T-helper 17 cell (primary cell): ENCODE measurements around the gene NBPF6. TPM values are rescaled to one million over a fixed set of nuclear protein-coding genes. Genes with fewer than 3 reads are reported as not detected.
"Not testable (repeated sequence)": the region's sequence is repeated elsewhere in the genome, so short reads cannot be mapped to it uniquely, and the experiment has no call there.

ENCODE experiments used
- ATAC-seq: fragments of 150-1000 bp; cut with Tn5 transposase; 2 replicates; pipeline ENCODE4 v1.10.0; 2021; ENCODE audit warnings: mild to moderate bottlenecking, moderate library complexity
- DNase-seq, 3 donors: peaks; one replicate each; pipeline versions ENCODE4 v3.0.0 to v3.0.0-alpha.2; 2020 to 2021
- H3K9me3 ChIP-seq: one replicate; pipeline ENCODE4 v1.7.0; 2013; ENCODE audit warnings: low read length, mild to moderate bottlenecking; ENCODE audit not compliant: control insufficient read depth, poor library complexity, severe bottlenecking
- H3K27ac Mint-ChIP-seq: one replicate; pipeline ENCODE4 v1.8.0; 2022; ENCODE audit warnings: mild to moderate bottlenecking, moderate library complexity, mixed read lengths
- H3K27me3 Mint-ChIP-seq: one replicate; pipeline ENCODE4 v1.8.0; 2022; ENCODE audit warnings: mixed read lengths
- H3K36me3 Mint-ChIP-seq: one replicate; pipeline ENCODE4 v1.8.0; 2022; ENCODE audit warnings: low read depth, mixed read lengths
- H3K4me1 Mint-ChIP-seq: one replicate; pipeline ENCODE4 v1.8.0; 2022; ENCODE audit warnings: mild to moderate bottlenecking, mixed read lengths
- H3K4me3 Mint-ChIP-seq: one replicate; pipeline ENCODE4 v1.8.0; 2022; ENCODE audit warnings: mild to moderate bottlenecking, moderate library complexity, mixed read lengths
- total RNA-seq, 4 donors: library from RNA in 2 of 4; stranded (reverse) in 2 of 4; gene quantifications; one replicate each; pipeline ENCODE4 v1.2.3 and lab custom pipeline; 2022 to 2026

Gene NBPF6
- total RNA-seq, 2 donors from 2014 or later, result 0.20 TPM; not detected in 1

DNA sequence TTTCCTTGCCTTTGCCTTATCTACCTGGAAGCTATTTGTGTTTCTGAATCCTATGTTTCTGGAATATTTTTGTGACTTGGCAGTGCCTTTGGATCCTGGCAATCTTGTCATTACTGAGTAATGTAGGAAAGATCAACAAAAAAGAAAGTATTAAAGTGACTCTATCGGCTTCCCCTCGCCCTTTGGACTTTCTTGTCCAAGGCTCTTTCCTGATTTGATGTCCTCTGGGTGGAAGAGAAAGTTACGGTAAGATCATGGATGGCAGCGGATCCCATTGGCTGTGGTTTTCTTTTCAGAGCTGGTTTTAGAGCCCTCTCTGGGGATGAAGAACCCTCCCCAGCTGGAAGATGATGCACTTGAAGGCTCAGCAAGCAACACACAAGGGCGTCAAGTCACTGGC is 17.0 kb downstream of the NBPF6 start:
- ATAC-seq, H3K27me3 Mint-ChIP-seq: not testable (repeated sequence)

DNA sequence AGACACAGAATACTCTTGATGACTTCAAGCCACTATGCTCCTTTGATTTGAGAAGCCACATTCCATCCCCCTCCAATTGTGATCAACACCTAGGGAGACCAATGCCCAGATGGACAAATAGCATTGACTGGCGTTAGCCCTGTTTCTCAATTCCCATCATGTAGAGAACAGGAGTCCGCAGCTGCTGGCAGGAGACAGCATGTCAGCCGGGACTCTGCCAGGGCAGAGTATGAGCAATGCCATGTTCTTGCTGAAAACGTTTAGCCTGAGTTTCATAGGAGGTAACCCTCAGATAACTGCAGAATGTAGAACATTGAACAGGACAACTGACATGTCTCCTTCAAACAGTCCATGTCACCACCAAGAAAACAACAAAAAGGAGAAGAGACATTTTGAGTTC is 20.6 kb downstream of the NBPF6 start:
- DNase-seq, H3K36me3 Mint-ChIP-seq, H3K27ac Mint-ChIP-seq, ATAC-seq, H3K9me3 ChIP-seq, H3K4me3 Mint-ChIP-seq, H3K4me1 Mint-ChIP-seq: not testable (repeated sequence)
- peaks cover 27% of the 10 kb centered on the region for H3K27me3 Mint-ChIP-seq

More for the DNA sequence above, 17.0 kb downstream of the NBPF6 start:
- H3K36me3 Mint-ChIP-seq, H3K27ac Mint-ChIP-seq, DNase-seq, H3K4me1 Mint-ChIP-seq, H3K9me3 ChIP-seq, H3K4me3 Mint-ChIP-seq: not testable (repeated sequence)

DNA sequence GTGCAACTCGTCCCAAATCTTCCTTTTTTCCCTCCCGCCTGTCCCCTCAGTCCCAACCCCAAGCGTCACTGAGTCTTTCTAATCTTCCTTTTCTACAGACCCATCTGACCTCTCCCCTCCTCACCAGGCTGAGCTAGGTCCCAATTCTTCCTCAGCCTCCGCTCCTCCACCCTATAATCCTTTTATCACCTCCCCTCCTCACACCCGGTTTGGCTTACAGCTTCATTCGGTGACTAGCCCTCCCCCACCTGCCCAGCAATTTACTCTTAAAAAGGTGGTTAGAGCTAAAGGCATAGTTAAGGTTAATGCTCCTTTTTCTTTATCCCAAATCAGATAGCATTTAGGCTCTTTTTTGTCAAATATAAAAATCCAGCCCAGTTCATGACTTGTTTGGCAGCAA is 24.4 kb downstream of the NBPF6 start:
- not testable (repeated sequence) for H3K36me3 Mint-ChIP-seq, DNase-seq, H3K27ac Mint-ChIP-seq, H3K9me3 ChIP-seq, ATAC-seq, H3K4me3 Mint-ChIP-seq, H3K4me1 Mint-ChIP-seq
- peaks cover 27% of the 10 kb centered on the region for H3K27me3 Mint-ChIP-seq

DNA sequence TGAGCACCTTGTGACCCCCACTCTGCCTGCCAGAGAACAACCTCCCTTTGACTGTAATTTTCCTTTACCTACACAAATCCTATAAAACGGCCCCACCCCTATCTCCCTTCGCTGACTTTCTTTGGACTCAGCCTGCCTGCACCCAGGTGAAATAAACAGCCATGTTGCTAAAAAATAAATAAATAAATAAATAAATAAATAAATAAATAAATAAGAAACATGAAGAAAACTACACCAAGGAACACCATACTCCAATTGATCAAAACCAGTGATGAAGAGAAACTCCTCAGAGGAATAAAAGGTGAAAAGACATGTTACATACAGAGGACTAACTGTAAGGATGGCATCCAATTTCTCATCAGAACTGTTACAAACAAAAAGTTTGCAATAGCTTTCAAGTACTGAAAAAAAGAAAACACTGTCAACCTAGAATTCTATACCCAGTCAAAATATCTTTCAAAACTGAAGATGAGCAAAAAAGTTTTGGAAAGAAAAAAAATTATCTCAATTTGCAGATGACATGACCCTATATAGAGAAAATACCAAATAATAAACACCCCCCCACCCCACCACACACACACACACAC is 28.4 kb downstream of the NBPF6 start:
- Mint-ChIP-seq H3K4me1 (no peaks in the 10 kb centered on the region), H3K36me3 (peaks cover 7% of the 10 kb centered on the region), H3K4me3 (no peak overlapping the region), H3K27ac (no peak overlapping the region), H3K27me3 (peaks cover 30% of the 10 kb centered on the region)
- DNase-seq, result no peak
- no peak for ATAC-seq
- peaks cover 3% of the 10 kb centered on the region for H3K9me3 ChIP-seq

DNA sequence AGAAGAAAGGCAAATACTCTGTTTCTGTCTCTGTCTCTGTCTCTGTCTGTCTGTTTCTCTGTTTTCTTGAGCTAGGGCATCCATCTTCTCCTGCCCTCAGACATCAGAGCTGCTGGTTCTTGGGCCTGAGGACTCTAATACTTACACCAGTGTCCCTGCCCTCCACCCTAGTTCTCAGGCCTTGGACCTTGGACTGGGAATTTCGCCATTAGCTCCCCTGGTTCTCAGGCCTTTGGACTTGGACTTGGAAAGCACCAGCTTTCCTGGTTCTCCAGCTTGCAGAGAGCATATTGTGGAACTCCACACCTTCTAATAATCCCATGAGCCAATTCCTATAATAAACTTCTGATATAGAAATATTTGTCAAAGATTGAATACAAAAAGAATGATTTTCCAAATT is 32.6 kb downstream of the NBPF6 start:
- H3K27me3 Mint-ChIP-seq, result peaks cover 19% of the 10 kb centered on the region
- no peaks in the 10 kb centered on the region for H3K36me3 Mint-ChIP-seq
- H3K4me3 Mint-ChIP-seq, result no peak overlapping the region
- H3K9me3 ChIP-seq, result peaks cover 3% of the 10 kb centered on the region
- DNase-seq (no peak), ATAC-seq (no peak)
- H3K4me1 Mint-ChIP-seq, result no peaks in the 10 kb centered on the region
- no peak overlapping the region for H3K27ac Mint-ChIP-seq

DNA sequence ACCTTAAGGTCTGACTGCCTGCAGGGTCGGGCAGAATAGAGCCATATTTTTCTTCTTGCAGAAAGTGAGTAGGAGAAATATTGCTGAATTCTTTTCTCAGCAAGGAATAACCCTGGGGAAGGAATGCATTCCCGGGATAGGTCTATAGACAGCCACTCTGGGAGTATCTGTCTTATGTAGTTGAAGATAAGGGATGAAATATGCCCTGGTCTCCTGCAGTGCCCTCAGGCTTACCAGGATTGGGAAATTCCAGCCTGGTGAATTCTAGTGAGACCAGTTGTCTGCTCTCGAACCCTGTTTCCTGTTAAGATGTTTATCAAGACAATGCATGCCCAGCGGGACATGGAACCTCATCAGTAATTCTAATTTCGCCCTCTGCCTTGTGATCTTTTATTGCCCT is 35.8 kb downstream of the NBPF6 start:
- not testable (repeated sequence) for H3K27ac Mint-ChIP-seq, H3K4me3 Mint-ChIP-seq, ATAC-seq, H3K4me1 Mint-ChIP-seq, DNase-seq, H3K9me3 ChIP-seq, H3K36me3 Mint-ChIP-seq
- peaks cover 18% of the 10 kb centered on the region for H3K27me3 Mint-ChIP-seq

DNA sequence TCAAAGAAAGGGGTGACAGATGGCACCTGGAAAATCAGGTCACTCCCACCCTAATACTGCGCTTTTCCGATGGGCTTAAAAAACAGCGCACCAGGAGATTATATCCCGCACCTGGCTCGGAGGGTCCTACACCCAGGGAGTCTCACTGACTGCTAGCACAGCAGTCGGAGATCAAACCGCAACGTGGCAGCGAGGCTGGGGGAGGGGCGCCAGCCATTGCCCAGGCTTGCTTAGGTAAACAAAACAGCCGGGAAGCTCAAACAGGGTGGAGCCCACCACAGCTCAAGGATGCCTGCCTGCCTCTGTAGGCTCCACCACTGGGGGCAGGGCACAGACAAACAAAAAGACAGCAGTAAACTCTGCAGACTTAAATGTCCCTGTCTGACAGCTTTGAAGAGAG is 36.6 kb downstream of the NBPF6 start:
- H3K27ac Mint-ChIP-seq, DNase-seq, H3K36me3 Mint-ChIP-seq, H3K4me3 Mint-ChIP-seq, H3K4me1 Mint-ChIP-seq, H3K9me3 ChIP-seq, ATAC-seq: not testable (repeated sequence)
- H3K27me3 Mint-ChIP-seq, result peaks cover 10% of the 10 kb centered on the region

DNA sequence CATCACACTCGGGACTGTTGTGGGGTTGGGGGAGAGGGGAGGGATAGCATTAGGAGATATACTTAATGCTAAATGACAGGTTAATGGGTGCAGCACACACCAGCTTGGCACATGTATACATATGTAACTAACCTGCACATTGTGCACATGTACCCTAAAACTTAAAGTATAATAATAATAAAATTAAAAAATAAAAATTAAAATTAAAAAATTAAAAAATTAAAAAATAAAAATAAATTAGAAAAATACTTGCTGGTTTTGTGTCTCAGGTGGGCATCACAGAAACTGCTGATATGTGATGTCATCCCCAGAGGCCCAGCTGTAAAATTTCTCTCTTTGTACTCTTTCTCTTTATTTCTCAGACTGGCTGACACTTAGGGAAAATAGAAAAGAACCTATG is 44.9 kb downstream of the NBPF6 start:
- H3K4me1 Mint-ChIP-seq, DNase-seq, H3K27me3 Mint-ChIP-seq, H3K27ac Mint-ChIP-seq, H3K9me3 ChIP-seq, H3K36me3 Mint-ChIP-seq, ATAC-seq, H3K4me3 Mint-ChIP-seq: not testable (repeated sequence)

DNA sequence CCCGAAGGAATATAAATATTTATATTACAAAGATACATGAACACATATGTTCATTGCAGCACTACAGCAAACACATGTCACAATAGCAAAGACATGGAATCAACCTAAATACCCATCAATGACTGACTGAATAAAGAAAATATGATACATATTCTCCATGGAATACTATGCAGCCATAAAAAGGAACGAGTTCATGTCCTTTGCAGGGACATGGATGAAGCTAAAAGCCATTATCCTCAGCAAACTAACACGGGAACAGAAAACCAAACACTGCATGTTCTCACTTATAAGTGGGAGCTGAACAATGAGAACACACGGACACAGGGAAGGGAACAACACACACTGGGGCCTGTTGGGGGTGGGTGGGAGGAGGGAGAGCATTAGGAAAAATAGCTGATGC is 46.7 kb downstream of the NBPF6 start:
- not testable (repeated sequence) for H3K27ac Mint-ChIP-seq, H3K36me3 Mint-ChIP-seq, DNase-seq, H3K9me3 ChIP-seq, ATAC-seq, H3K4me1 Mint-ChIP-seq, H3K4me3 Mint-ChIP-seq
- peaks cover 12% of the 10 kb centered on the region for H3K27me3 Mint-ChIP-seq

DNA sequence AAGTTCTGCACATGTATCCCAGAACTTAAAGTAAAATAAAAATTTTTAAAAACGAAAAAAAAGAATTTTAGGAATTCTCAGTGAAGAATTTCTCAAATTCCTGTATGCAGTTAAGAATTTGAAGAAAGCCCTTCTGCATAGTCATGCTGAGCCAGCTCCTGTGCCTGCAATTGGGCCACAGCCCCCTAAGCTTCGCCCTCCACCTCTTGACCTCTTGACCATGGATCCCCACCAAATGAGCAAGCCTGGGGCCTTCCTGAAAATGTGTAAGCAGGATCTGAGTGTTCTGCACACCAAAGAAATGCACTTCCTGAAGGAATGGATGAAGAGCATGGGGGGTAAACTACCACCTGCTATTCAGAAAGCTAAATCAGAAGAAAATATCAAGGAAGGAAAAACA is 52.0 kb downstream of the NBPF6 start:
- Mint-ChIP-seq H3K4me3 (no peak overlapping the region), H3K36me3 (peaks cover 3% of the 10 kb centered on the region), H3K4me1 (no peaks in the 10 kb centered on the region), H3K27ac (no peak overlapping the region), H3K27me3 (peaks cover 25% of the 10 kb centered on the region)
- H3K9me3 ChIP-seq, result no peaks in the 10 kb centered on the region
- DNase-seq, result no peak
- no peak for ATAC-seq

DNA sequence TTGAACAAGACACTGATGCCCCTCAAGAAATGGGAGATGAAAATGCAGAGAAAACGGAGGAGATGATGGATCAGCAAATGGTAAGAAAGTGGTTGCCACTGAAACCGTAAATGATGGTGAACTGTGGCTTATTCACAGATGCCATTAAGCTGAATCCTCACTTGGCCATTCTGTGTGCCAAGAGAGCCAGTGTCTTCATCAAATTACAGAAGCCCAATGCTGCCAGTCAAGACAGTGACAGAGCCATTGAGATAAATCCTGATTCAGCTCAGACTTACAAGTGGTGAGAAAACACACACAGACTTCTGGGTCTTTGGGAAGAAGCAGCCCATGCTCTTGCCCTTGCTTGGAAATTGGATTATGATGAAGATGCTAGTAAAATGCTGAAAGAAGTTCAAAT is 52.5 kb downstream of the NBPF6 start:
- H3K36me3 Mint-ChIP-seq, result peaks cover 3% of the 10 kb centered on the region
- no peak for ATAC-seq
- peaks cover 25% of the 10 kb centered on the region for H3K27me3 Mint-ChIP-seq
- no peak overlapping the region for H3K27ac Mint-ChIP-seq
- H3K9me3 ChIP-seq, result no peaks in the 10 kb centered on the region
- no peak overlapping the region for H3K4me3 Mint-ChIP-seq
- no peaks in the 10 kb centered on the region for H3K4me1 Mint-ChIP-seq
- DNase-seq, result no peak

DNA sequence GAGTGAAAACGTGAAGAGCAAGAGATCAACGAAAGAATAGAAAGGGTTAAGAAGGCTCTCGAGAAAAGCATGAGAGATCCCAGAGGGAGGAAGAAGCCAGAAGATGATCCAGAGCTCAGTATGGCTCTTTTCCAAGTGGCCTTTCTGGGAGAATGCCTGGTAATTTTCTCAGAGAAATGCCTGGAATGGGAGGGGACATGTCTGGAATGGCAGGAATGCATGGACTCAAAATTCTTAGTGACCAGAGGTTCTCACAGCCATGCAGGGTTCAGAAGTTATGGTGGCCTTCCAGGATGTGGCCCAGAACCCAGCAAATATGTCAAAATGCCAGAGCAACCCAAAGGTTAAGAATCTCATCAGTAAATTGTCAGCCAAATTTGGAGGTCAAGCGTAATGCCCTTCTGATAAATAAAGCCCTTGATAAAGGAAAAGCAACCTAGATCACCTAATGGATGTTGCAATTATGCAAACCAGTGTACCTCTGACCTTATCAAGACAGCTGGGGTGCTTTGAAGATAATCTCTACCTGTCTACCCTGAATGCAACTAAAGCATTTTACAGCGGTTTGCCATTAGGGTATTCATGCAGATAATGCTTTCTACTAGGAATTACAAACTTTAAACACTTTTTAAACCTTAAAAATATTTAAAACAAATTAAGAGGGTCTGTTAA is 53.1 kb downstream of the NBPF6 start:
- no peak overlapping the region for H3K4me3 Mint-ChIP-seq
- no peak for ATAC-seq
- peaks cover 25% of the 10 kb centered on the region for H3K27me3 Mint-ChIP-seq

DNA sequence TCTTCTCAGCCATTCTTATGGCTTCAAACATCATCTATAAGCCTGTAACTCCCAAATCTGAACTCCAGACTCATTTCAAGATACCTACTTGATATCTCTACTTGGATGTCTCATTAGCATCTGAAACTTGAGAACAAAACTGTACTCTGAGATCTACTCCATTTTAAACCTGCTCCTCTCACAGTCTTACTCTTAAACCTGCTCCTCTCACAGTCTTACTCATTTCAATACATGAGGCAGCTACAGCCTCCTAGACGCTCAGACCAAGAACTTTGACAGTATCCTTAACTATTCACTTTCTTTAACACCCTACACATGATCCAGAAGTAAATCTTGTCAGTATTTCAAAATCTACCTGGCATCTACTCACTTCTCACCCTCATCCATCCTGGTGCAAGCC is 54.3 kb downstream of the NBPF6 start:
- Mint-ChIP-seq H3K36me3 (peaks cover 3% of the 10 kb centered on the region), H3K4me3 (no peak overlapping the region), H3K27me3 (peaks cover 29% of the 10 kb centered on the region), H3K4me1 (no peaks in the 10 kb centered on the region), H3K27ac (no peak overlapping the region)
- no peaks in the 10 kb centered on the region for H3K9me3 ChIP-seq
- DNase-seq (no peak), ATAC-seq (peak; percentile 27)

More for the DNA sequence above, 53.1 kb downstream of the NBPF6 start:
- Mint-ChIP-seq H3K4me1 (no peaks in the 10 kb centered on the region), H3K27ac (no peak overlapping the region), H3K36me3 (peaks cover 3% of the 10 kb centered on the region)
- no peaks in the 10 kb centered on the region for H3K9me3 ChIP-seq
- no peak for DNase-seq

DNA sequence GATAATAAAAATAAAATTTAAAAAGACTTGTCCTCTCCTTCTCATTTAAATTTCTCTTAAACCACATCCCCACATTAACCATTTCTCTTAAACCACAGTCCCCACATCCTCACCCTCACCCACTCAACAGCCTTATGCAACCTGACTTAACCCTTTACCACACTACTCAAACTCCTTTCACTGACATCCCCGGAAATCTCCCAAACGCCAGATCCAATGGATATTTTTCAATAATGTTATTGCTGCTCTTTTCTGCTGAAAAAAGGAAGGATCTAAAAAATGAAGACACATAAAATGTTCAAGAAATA is 55.6 kb downstream of the NBPF6 start:
- peaks cover 30% of the 10 kb centered on the region for H3K27me3 Mint-ChIP-seq
- H3K4me3 Mint-ChIP-seq, result no peak overlapping the region
- no peak overlapping the region for H3K27ac Mint-ChIP-seq
- ATAC-seq, result peak; percentile 39
- H3K9me3 ChIP-seq, result no peaks in the 10 kb centered on the region
- H3K4me1 Mint-ChIP-seq, result no peaks in the 10 kb centered on the region
- no peak for DNase-seq
- peaks cover 3% of the 10 kb centered on the region for H3K36me3 Mint-ChIP-seq
